ENCODE data around the gene SPEG.
A peak's percentile ranks its signal among the peaks of the same experiment; 100 is the strongest.

The SPEG gene

GRCh38 chr2:219525533-219526232 is 91.0 kb downstream of the SPEG start:
- H3K27ac ChIP-seq (ENCODE audit: low read length) = no peak overlapping the region
- H3K9me3 ChIP-seq (ENCODE audit: insufficient read depth, low read depth, low read length) = no peaks in the 10 kb centered on the region
- H3K4me3 ChIP-seq (ENCODE audit: low read length) = no peak overlapping the region
- no peaks in the 10 kb centered on the region for H3K36me3 ChIP-seq (ENCODE audit: insufficient read depth, low read depth, low read length)
- H3K27me3 ChIP-seq (ENCODE audit: insufficient read depth, low read length) = peaks cover 68% of the 10 kb centered on the region
- no peak overlapping the region for H3K9ac ChIP-seq (ENCODE audit: low read depth, low read length)
- H3K4me1 ChIP-seq (ENCODE audit: insufficient read depth, low read length) = peaks cover 16% of the 10 kb centered on the region; the same call in 1 of the 2 replicates

DNA sequence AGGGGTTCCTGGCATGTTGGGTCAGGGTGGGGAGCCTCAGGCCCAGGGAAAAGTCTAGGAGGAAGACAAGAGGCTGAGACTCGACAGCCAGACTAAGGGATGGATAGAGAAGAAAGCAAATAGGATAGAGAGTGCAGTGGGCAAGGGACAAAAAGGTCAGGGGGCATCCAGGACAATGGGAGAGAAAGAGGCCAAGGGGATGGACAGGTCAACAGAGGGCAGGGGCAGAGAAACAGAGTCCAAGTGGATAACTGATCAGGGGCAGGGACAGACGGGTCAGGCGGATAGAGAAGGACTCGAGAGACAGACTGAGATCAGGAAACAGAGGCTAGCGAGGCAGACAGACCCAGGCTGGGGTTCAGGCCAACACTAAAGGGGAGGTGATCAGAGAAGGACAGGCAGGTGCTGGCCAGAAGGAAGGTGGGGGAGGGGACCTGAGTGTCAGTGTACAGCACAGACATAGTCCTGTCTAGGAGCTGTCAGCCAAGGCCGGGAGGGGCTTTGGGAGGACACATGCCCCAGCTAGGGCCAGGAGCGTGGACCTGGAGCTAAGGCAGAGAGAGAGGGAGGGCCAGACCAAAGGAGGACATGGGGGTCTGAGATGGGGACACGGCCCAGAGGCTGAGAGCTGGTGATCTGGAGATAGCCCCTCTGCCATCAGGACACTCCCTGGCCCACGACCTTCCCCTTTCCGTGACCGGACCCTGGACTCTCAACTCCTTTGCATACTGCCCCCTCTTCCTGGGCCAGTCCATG is 91.9 kb downstream of the SPEG start:
- no peak overlapping the region for H3K9ac ChIP-seq (ENCODE audit: low read depth, low read length)
- no peaks in the 10 kb centered on the region for H3K9me3 ChIP-seq (ENCODE audit: insufficient read depth, low read depth, low read length)
- H3K27ac ChIP-seq (ENCODE audit: low read length) = no peak overlapping the region
- no peaks in the 10 kb centered on the region for H3K36me3 ChIP-seq (ENCODE audit: insufficient read depth, low read depth, low read length)
- peaks cover 16% of the 10 kb centered on the region; the same call in 1 of the 2 replicates for H3K4me1 ChIP-seq (ENCODE audit: insufficient read depth, low read length)
- H3K27me3 ChIP-seq (ENCODE audit: insufficient read depth, low read length) = peaks cover 68% of the 10 kb centered on the region
- no peak overlapping the region for H3K4me3 ChIP-seq (ENCODE audit: low read length)

- Histone ChIP-seq H3K36me3 (ENCODE audit: insufficient read depth, low read depth, low read length) (no peaks in the 10 kb centered on the region), H3K9me3 (ENCODE audit: insufficient read depth, low read depth, low read length) (no peaks in the 10 kb centered on the region), H3K4me1 (ENCODE audit: insufficient read depth, low read length) (peaks cover 11% of the 10 kb centered on the region; the same call in 1 of the 2 replicates), H3K9ac (ENCODE audit: low read depth, low read length) (no peak overlapping the region), H3K4me3 (ENCODE audit: low read length) (no peak overlapping the region), H3K27me3 (ENCODE audit: insufficient read depth, low read length) (peaks cover 68% of the 10 kb centered on the region), H3K27ac (ENCODE audit: low read length) (no peak overlapping the region)
Measured at GRCh38 chr2:219527076-219527394, 92.4 kb downstream of the SPEG start.

DNA sequence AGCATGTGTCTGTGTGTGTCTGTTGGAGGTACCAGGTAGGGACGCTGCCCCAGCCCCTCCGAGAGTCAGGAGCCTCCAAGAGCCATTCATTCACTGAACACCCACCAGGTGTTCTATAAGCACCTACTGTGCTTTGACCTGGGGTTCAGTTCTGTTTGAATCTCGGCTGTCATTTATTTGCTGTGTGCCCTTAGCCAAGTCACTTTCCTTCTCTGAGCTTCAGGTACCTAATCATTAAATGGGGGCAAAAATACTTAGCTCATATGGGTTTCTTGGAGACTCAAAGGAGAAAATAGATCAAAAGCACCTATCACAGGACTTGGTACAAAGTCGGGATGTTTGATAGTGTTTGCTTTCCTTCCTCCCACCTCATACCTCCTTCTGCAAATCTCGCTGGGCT is 92.8 kb downstream of the SPEG start:
- Histone ChIP-seq H3K9ac (ENCODE audit: low read depth, low read length) (no peak overlapping the region), H3K9me3 (ENCODE audit: insufficient read depth, low read depth, low read length) (no peaks in the 10 kb centered on the region), H3K27ac (ENCODE audit: low read length) (no peak overlapping the region), H3K4me3 (ENCODE audit: low read length) (no peak overlapping the region), H3K4me1 (ENCODE audit: insufficient read depth, low read length) (peaks cover 10% of the 10 kb centered on the region; the same call in 1 of the 2 replicates), H3K36me3 (ENCODE audit: insufficient read depth, low read depth, low read length) (no peaks in the 10 kb centered on the region), H3K27me3 (ENCODE audit: insufficient read depth, low read length) (peaks cover 68% of the 10 kb centered on the region)

DNA sequence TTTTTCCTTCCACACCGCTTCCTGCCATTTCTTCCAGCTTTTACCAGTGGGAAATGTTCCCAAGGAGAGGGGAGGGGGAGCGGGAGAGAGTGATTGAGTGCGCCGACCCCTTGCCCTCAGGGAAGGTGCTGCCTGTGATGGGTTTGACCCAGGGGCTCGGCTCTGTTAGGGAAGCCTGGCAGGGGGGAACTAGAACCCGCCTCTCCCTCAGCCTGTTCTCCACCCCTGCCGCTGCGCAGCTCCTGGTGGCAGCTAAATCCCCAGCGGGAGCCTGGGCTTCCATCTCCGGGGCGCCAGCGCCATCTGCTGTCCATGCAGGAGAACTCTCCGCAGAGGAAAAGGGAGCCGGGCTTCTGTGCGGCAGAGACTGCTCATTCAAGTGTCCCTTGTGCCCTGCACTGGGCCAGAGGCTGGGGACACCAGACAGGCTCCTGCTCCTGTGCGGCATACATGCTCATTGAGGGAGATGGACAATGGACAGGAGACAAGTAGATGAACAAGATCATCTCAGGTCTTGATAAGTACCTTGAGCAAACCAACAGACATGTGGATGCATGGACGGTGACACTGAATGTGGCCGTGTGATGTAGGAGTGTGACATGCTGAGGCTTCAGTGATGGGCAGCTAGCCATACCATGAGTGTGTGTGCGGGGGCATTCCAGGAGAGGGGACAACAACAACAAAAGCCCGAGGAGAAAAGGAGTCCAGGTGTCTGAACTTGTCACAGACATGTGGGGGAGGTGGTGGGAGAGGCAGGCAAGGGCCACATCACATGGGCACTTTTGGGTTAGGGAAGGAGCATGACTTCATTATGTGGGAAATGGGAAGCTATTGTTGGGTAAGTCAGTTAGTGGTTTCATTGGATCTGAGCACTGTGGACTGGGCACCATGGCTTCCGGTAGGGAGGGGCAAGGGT is 95.7 kb downstream of the SPEG start:
- Histone ChIP-seq H3K9me3 (ENCODE audit: insufficient read depth, low read depth, low read length) (no peaks in the 10 kb centered on the region), H3K27me3 (ENCODE audit: insufficient read depth, low read length) (peaks cover 43% of the 10 kb centered on the region), H3K4me1 (ENCODE audit: insufficient read depth, low read length) (peaks cover 4% of the 10 kb centered on the region; the same call in 1 of the 2 replicates), H3K36me3 (ENCODE audit: insufficient read depth, low read depth, low read length) (no peaks in the 10 kb centered on the region), H3K27ac (ENCODE audit: low read length) (no peak overlapping the region), H3K4me3 (ENCODE audit: low read length) (peak overlapping the region; percentile 62; the same call in 1 of the 2 replicates), H3K9ac (ENCODE audit: low read depth, low read length) (no peak overlapping the region)

GRCh38 chr2:219531639-219532377 is 97.2 kb downstream of the SPEG start:
- no peaks in the 10 kb centered on the region for H3K9me3 ChIP-seq (ENCODE audit: insufficient read depth, low read depth, low read length)
- H3K36me3 ChIP-seq (ENCODE audit: insufficient read depth, low read depth, low read length) = no peaks in the 10 kb centered on the region
- H3K27me3 ChIP-seq (ENCODE audit: insufficient read depth, low read length) = peaks cover 30% of the 10 kb centered on the region
- no peaks in the 10 kb centered on the region; the same call in 1 of the 2 replicates for H3K4me1 ChIP-seq (ENCODE audit: insufficient read depth, low read length)
- H3K9ac ChIP-seq (ENCODE audit: low read depth, low read length) = no peak overlapping the region
- no peak overlapping the region for H3K4me3 ChIP-seq (ENCODE audit: low read length)
- H3K27ac ChIP-seq (ENCODE audit: low read length) = no peak overlapping the region

- H3K27me3 ChIP-seq (ENCODE audit: insufficient read depth, low read length) = peaks cover 27% of the 10 kb centered on the region
- no peak overlapping the region for H3K27ac ChIP-seq (ENCODE audit: low read length)
Measured at GRCh38 chr2:219532378-219532649, 97.7 kb downstream of the SPEG start.

DNA sequence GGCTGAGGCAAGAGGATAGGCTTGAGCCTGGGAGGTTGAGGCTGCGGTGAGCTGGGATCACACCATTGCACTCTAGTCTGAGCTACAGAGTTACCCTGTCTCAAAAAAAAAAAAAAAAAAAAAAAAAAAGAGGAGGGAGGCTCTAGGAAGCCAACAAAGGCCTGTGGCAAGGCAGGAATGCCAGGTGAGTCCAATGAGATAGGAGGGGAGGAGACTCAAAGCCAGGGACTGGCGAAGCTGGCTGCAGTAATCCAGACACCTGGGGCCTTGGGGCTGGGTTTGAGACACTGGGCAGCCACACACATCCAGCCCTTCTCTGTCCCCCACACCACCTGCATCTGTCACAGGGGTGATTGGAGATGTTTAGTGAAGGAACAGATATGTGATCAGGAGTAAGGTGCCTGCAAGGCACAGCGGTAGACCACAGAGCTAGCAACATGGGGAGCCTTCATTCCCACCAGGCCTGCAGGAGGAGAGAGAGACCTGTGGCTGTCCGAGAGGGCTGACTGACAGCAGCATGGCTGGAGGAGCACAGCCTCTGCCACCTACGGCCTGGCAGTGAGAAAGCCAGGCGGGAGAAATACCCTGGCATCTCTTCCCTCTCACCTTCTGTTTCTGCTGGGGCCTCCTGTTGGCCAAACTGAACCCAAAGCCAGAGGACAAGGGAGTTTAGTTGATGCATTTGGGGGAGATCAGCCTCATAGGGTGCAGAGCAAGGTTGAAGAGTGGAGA is 99.5 kb downstream of the SPEG start:
- no peaks in the 10 kb centered on the region; the same call in 1 of the 2 replicates for H3K36me3 ChIP-seq (ENCODE audit: insufficient read depth, low read depth, low read length)
- peaks cover 14% of the 10 kb centered on the region for H3K27me3 ChIP-seq (ENCODE audit: insufficient read depth, low read length)
- no peak overlapping the region for H3K9ac ChIP-seq (ENCODE audit: low read depth, low read length)
- H3K4me3 ChIP-seq (ENCODE audit: low read length) = no peak overlapping the region
- no peaks in the 10 kb centered on the region for H3K9me3 ChIP-seq (ENCODE audit: insufficient read depth, low read depth, low read length)
- H3K27ac ChIP-seq (ENCODE audit: low read length) = no peak overlapping the region
- H3K4me1 ChIP-seq (ENCODE audit: insufficient read depth, low read length) = peaks cover 14% of the 10 kb centered on the region; the same call in 1 of the 2 replicates

More at GRCh38 chr2:219532378-219532649, 97.7 kb downstream of the SPEG start:
- Histone ChIP-seq H3K4me3 (ENCODE audit: low read length) (no peak overlapping the region), H3K9ac (ENCODE audit: low read depth, low read length) (no peak overlapping the region), H3K4me1 (ENCODE audit: insufficient read depth, low read length) (peaks cover under 1% of the 10 kb centered on the region; the same call in 1 of the 2 replicates), H3K9me3 (ENCODE audit: insufficient read depth, low read depth, low read length) (no peaks in the 10 kb centered on the region), H3K36me3 (ENCODE audit: insufficient read depth, low read depth, low read length) (no peaks in the 10 kb centered on the region)

DNA sequence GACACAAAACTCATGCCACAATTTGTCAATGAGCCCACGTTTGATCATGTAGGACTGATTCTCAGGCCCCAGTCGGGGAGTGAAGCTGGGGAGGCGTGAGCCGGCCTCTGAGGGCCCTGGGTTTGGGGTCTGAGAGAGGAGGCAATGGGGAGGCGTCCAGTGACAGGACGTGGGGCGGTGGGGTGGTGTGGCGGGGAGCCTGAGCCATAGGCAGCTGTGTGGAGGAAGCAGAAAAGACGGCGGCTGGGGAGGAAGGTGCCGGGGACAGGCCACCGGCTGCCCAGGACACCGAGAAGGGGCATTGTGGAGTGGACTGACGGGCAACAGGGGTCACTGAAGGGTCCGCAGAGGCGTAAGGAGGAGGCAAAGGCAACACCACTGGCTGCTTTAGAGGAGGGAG is 101.8 kb downstream of the SPEG start:
- Histone ChIP-seq H3K27me3 (ENCODE audit: insufficient read depth, low read length) (no peaks in the 10 kb centered on the region), H3K9me3 (ENCODE audit: insufficient read depth, low read depth, low read length) (no peaks in the 10 kb centered on the region), H3K4me1 (ENCODE audit: insufficient read depth, low read length) (peaks cover 14% of the 10 kb centered on the region; the same call in 1 of the 2 replicates), H3K36me3 (ENCODE audit: insufficient read depth, low read depth, low read length) (peaks cover 11% of the 10 kb centered on the region), H3K27ac (ENCODE audit: low read length) (no peak overlapping the region), H3K9ac (ENCODE audit: low read depth, low read length) (no peak overlapping the region), H3K4me3 (ENCODE audit: low read length) (no peak overlapping the region)

GRCh38 chr2:219536967-219537366 is 102.3 kb downstream of the SPEG start:
- Histone ChIP-seq H3K27me3 (ENCODE audit: insufficient read depth, low read length) (peaks cover under 1% of the 10 kb centered on the region; the same call in 1 of the 2 replicates), H3K9me3 (ENCODE audit: insufficient read depth, low read depth, low read length) (no peaks in the 10 kb centered on the region), H3K27ac (ENCODE audit: low read length) (no peak overlapping the region), H3K9ac (ENCODE audit: low read depth, low read length) (no peak overlapping the region), H3K4me3 (ENCODE audit: low read length) (no peak overlapping the region), H3K36me3 (ENCODE audit: insufficient read depth, low read depth, low read length) (peaks cover 11% of the 10 kb centered on the region), H3K4me1 (ENCODE audit: insufficient read depth, low read length) (peaks cover 14% of the 10 kb centered on the region; the same call in 1 of the 2 replicates)

Data from iPS-20b (cell line).